GM13977 (cell line): Measurements from ENCODE around the gene ITGB2.

Experiments
- DNase-seq: peaks from one replicate; pipeline ENCODE4 v3.0.0; 2012; ENCODE audit warnings: low spot score
- in situ Hi-C: fragments of 300-500 bp; cut with MboI; formaldehyde crosslinking; loops from one replicate; pipeline ENCODE4 v1.12.0; 2022; ENCODE audit warnings: low sequenced_read_pairs, low pct_unique_long_range_greater_than_20kb, mixed read lengths, inconsistent platforms; ENCODE audit not compliant: unreplicated experiment
- TF ChIP-seq, protein P1 (sequence below): IDR thresholded peaks from 2 replicates; pipeline ENCODE4 v1.5.1; 2012; ENCODE audit warnings: mild to moderate bottlenecking, control low read depth; ENCODE audit not compliant: insufficient read depth; ENCODE audit errors: extremely low read depth, missing control alignments

The ITGB2 gene

GRCh38 chr21:44949779-44950198 lies 29.1 kb upstream of the ITGB2 start:
- TF ChIP-seq, protein P1, sequence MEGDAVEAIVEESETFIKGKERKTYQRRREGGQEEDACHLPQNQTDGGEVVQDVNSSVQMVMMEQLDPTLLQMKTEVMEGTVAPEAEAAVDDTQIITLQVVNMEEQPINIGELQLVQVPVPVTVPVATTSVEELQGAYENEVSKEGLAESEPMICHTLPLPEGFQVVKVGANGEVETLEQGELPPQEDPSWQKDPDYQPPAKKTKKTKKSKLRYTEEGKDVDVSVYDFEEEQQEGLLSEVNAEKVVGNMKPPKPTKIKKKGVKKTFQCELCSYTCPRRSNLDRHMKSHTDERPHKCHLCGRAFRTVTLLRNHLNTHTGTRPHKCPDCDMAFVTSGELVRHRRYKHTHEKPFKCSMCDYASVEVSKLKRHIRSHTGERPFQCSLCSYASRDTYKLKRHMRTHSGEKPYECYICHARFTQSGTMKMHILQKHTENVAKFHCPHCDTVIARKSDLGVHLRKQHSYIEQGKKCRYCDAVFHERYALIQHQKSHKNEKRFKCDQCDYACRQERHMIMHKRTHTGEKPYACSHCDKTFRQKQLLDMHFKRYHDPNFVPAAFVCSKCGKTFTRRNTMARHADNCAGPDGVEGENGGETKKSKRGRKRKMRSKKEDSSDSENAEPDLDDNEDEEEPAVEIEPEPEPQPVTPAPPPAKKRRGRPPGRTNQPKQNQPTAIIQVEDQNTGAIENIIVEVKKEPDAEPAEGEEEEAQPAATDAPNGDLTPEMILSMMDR: peak; percentile 96
- DNase-seq: peak; percentile 91
- in situ Hi-C loops: loop anchor here (5.0 to 25.0 kb wide), 2 partner anchors 188 to 437 kb away; no protein-coding TSS in a partner anchor

DNA sequence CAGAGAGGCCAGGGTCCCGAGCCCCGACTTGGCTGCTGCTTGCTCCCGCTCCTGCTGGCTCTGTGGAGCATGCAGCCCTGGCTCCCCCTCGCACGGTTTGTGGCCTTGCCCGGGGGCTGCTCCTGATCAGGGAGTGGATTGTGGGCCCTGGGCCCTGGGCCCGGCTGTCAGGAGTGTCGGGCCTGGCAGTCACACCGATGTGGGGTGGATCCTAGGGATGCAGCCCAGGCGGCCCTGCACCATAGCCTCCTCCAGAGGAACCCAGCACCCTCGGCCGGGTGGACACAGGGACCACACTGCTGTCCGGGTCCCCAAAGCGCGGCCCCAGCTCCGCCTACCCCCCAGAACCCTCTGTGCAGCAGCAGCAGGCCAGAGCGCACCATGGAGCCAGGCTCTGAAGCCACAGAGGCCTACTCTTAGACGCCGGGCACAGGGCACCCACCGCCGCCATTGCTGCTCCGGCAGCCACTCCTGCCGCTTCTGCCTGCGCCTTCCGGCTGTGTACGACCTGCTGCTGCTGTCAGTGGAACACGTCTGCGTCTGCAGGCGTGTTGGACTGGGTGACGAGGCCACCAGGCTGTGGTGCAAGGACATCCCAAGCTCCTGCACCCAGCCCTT lies 28.6 kb upstream of the ITGB2 start:
- no peak for DNase-seq
- TF ChIP-seq, protein P1: no peak
- in situ Hi-C loops: loop anchor here (5.0 to 25.0 kb wide), 2 partner anchors 188 to 437 kb away; no protein-coding TSS in a partner anchor

DNA sequence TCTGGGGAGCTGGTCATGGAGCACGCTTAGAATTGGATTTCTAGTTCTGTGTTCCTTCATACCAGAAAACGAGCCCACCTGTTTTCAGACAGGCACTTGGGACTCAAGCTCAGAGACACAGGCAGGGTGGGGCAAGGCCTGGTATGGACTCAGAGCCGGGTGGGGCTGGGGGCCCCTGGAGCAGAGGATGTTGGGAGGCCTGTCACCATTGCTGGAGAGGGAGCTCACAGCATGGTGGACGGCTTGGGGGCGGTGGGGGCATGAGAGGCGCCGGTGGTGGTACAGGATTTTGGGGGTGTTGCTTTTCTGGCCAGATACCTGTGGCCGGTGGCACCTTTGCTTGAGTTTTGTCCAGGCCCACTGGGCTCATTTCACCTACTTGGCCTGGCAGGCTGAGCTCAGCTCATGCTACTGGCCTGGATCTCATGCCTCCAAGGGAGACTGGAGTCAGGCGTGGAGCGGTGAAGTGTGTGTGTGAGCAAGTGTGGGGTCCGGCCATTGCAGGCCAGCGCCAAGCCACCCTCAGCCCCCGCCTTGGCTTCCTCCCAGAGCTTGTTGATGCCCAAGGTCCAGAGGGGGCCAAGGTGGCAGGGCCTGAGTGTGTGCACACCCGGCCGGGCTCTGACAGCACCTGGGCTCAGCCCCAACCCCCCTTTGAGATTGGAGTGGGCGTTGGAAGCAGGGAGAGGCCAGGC lies 27.9 kb upstream of the ITGB2 start:
- in situ Hi-C loops: loop anchor here (5.0 to 25.0 kb wide), 2 partner anchors 189 to 436 kb away; no protein-coding TSS in a partner anchor
- TF ChIP-seq, protein P1: no peak
- no peak for DNase-seq

DNA sequence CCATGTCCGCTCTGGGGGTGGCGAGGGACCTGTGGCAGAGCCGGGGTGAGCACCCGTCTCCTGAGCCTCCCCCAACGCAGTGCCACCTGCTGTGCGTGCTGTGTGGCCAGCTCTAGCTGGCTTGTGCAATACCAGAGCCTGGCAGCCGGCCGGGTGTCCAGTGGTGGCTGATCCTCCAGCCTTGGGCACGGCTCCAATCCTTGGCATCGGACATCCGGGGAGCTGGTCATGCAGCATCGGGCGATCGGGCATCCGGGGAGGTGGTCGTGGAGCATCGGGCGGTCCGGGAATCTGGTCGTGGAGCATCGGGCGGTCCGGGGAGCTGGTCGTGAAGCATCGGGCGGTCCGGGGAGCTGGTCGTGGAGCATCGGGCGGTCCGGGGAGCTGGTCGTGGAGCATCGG lies 27.2 kb upstream of the ITGB2 start:
- no peak for DNase-seq

GRCh38 chr21:44947111-44947929 lies 26.6 kb upstream of the ITGB2 start:
- TF ChIP-seq, protein P1: no peak
- in situ Hi-C loops: loop anchor here (5.0 to 25.0 kb wide), 2 partner anchors 190 to 435 kb away; no protein-coding TSS in a partner anchor
- DNase-seq: no peak

More for the DNA sequence above, 27.2 kb upstream of the ITGB2 start:
- in situ Hi-C loops: loop anchor here (5.0 to 25.0 kb wide), 2 partner anchors 189 to 436 kb away; no protein-coding TSS in a partner anchor
- TF ChIP-seq, protein P1: no peak

DNA sequence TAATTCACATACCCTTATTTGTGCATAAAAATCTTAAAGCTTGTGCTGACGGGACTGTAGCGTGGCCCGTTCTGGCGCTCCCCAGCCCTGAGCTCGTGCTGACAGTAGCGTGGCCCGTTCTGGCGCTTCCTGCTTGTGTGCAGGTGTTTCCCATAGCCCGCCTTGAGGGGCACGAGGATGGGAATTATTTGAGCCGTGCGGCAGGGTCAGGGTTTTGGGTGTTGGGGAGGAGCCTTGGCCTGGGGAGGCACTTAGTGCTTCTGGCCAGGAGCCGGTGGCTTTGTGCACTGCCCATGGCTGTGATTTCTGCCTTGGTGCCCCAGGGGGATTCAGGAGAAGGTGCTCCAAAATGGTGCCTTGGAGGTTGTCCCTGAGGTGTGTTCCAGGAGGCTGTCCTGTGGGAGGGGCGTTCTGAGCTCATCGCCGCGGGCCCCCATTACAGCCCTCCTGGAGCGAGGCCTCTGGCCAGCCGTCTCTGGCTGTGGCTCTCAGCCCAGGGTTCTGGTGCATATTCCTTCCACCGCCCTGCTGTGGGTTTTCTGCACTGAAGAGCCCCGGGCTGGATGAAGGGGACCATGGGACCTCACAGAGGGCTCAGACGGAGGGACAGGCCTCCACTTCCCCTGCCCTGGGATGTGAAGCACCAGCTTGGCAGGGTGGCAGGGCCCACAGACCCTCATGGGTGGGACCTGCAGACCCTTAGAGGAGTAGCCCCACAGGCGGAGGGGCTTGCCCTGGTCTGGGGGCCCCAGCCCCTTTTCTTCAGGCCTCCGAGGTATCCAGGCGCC lies 25.7 kb upstream of the ITGB2 start:
- TF ChIP-seq, protein P1: no peak

More for the DNA sequence above, 25.7 kb upstream of the ITGB2 start:
- in situ Hi-C loops: loop anchor here (5.0 to 25.0 kb wide), 2 partner anchors 191 to 434 kb away; no protein-coding TSS in a partner anchor
- DNase-seq: no peak
